Hepatic stellate cell (primary cell): Measurements from ENCODE around the gene CARMIL3.
"Not testable (repeated sequence)": the region's sequence is repeated elsewhere in the genome, so short reads cannot be mapped to it uniquely, and the experiment has no call there.

Source experiments
- DNase-seq: peaks from one replicate; pipeline ENCODE4 v3.0.0; 2011; ENCODE audit warnings: low spot score

Gene CARMIL3

DNA sequence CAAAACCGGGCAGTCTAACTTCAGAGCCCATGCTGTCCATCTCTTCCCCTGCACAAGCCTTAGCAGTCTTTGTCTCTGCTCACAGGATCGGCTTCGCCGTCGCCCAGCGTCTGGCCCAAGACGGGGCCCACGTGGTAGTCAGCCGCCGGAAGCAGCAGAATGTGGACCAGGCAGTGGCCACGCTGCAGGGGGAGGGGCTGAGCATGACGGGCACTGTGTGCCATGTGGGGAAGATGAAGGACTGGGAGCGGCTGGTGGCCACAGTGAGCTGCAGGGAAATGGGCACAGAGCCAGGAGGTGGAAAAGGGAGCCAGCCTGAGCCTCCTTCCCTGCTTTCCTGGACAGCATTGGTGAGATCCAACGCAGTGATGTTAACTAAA is 14.2 kb upstream of the CARMIL3 start:
- no peak for DNase-seq

DNA sequence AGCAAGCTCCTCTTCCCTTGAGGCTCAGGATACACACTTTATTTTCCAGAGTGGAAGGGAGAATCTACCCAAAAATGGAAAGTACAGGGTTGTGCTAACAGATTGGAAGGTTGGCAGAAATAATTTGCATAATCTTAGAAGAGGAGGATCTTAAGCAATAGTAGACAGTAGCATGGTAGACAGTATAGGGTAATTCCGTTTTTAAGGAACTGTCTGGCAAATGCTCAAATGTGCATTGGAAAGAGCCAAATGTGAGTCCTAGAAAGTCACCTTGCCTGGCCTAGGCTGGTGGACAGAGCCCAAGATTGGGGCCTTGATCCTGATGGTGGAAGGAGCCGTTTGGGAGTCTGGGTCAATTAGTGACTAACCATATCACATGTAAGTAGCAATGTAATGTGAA is 13.1 kb upstream of the CARMIL3 start:
- DNase-seq, result no peak

DNA sequence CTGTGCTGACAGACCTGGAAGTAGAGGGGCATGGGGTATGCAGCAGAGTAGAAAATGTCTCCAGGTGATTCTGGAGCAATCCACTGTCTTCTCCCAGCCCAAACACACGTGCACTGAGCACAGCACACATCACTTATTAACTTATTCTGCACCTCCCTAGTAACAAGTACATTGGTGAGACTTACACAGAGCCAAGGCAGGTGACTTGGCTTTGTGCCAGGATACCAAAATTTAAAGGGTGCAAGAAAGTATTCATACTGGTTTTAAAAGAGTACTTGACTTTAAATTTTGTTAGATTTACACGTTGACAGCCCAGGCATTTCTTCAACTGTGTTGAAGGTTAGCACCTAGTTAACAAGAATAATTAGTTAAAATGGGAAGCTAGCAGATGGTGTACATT is 11.1 kb upstream of the CARMIL3 start:
- no peak for DNase-seq

DNA sequence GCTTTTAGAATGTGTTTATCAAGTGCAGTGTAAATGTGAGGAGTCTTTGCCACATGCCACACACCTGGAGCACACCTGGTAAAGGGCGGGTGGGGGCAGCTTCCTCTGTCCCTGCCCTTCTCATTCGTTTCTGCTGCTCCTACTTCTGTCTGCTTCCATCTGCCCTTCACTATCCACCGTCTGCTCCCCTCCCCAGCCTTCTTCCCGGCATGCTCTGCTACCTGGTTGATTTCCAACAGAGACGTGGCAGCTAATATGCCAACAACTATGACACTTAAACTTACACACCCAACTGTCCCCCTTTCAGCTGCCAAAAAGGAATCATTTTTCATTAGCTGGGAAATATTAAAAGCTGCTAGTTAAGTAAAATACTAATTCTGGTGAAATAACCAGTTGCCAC is 9.1 kb upstream of the CARMIL3 start:
- no peak for DNase-seq

DNA sequence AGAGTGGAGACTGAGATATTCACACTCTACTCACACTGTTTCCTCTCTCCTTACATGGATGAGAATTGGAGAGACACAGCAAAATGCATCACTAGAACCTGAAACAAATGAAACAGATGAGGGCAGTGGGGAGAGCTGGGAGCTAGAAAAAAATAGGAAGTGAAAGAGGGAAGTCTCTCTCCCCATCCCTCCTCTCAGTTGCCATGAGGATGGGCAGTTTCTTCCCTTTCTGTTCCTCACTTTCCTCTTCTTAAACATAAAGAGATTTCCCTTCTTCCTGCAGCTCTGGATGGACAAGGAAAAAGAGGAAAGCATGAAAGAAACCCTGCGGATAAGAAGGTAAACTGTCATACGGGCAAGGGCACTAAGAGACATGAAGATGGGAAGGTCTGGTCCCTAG is 2.8 kb upstream of the CARMIL3 start:
- DNase-seq, result not testable (repeated sequence)

DNA sequence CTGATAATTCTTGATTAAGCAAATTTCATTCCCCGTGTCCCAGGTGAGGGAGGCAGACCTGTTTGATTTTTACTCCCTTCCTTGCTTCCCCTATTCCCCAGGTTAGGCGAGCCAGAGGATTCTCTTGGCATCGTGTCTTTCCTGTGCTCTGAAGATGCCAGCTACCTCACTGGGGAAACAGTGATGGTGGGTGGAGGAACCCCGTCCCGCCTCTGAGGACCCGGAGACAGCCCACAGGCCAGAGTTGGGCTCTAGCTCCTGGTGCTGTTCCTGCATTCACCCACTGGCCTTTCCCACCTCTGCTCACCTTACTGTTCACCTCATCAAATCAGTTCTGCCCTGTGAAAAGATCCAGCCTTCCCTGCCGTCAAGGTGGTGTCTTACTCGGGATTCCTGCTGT is 1.1 kb upstream of the CARMIL3 start:
- DNase-seq, result not testable (repeated sequence)

DNA sequence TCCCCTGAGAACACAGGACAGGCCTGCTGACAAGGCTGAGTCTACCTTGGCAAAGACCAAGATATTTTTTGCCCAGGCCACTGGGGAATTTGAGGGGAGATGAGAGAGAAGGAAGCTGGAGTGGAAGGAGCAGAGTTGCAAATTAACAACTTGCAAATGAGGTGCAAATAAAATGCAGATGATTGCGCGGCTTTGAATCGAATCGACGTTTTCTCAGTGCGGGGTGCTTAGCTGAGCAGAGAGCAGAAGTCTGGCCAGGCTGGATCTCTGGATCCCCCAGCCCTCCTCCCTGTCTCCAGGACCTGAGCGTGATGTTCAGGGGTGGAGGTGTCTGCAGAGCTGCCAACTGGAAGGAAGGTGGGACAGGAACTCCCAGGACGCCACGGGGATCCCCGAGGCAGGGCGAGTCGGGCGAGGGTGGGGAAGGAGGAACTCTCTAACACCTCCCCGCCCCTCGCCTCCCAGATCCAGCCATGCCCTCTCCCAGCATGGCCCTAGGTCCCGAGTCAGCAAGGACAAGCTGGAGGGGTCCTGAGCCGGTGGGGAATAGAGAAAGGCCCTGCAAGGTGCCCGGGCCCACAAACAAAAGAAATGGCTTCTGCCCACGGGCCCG is 527 bp upstream of the CARMIL3 start:
- no peak for DNase-seq

DNA sequence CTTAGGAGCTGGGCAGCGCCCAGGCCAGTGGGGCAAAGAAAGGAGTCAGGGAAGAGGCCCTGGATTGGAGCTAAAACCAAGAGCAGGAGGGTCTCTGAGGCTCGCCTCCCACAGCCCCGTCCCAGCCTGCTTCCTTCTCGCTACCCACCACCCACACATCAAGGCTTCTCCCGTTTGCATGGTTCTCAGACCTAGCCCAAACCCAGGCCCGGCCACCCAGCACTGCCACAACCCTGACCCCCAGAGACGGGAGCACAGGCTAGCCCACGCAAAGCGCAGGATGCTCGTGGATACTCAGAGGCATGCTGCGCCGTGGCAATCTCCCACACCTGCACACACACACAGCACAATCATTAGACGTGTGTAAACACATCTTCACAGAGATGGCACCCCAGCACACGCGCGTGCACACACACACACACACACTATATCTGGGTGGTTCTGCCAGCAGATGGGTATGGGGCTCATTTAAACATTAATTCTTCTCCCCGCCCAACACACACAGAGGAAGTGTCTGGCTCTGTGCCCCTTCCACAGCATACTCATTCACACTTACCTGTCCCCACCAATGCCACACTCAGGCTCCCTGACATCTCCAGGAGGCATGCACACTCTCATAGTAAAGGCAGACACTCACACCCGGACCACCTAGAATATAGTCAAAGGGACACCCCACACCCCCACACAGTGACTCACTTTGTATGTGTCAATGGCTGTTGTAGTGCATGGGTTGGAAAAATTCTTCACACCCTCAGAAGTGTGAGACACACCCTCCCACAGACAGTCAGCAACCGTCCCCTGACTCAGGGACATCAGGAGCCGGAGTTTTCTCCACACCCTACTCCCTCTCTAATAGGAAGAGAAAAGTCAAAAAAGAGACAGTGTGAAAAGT is 1.1 kb downstream of the CARMIL3 start:
- DNase-seq, result no peak

DNA sequence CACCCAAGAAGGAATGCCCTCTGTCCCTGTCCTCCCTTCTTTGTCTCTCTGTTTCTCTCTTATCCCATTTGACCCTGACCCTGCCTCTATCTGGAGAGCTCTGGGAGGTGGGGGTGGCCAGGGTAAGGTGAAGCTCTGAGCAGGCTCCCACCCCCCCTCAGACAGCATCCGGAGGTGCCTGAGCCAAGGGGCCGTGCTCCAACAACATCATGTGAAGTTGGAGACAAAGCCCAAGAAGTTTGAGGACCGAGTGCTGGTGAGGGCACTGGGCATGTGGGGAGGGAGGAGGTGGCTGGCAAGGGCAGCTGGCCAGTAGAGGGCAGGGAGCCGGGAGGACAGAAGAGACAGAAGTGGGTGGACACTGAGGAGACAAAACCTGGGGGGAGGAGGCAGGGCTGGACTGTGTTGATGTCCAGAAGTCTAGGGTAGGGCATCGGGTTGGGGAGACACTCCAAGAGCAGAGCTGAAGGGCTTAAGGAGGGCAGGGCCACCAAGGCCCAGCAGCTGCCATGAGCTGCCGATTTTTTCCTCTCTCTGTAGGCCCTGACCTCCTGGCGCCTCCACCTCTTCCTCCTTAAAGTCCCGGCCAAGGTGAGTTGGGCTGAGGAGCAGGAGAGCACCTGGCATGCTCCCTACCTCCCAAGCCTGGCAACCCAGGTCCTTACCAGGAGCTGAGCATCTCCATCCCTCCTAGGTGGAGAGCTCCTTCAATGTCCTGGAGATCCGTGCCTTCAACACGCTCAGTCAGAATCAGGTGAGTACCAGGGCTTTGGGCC is 1.9 kb downstream of the CARMIL3 start:
- DNase-seq, result peak; percentile 3

DNA sequence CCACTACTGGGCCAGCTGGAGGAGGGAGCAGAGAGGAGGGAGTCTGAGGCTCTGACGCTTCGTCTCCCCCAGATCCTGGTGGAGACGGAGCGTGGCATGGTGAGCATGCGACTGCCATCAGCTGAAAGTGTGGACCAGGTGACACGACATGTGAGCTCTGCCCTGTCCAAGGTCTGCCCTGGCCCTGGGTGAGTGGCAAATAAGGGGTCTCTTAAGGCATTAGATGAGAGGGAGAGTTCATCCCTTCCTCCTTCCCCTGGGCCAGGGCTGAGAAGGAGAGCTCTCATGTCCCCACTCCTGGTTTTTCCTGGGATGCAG is 2.5 kb downstream of the CARMIL3 start:
- no peak for DNase-seq

DNA sequence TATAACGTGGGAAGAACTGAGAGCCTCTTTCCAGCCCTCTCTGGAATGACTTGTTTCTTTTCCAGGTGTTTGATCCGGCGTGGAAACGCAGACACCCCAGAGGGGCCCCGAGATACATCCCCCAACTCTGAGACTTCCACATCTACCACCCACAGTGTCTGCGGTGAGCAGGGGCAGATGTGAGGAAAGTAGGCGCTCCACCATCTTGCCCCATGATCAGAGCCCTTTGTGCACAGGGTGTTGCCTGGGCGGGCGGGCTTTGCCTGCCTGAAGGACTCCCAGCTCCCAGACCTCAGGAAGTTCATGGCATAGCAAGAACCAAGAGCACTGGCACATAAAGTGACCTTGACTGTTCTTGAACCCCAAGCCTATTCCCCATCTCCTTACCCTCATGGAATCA is 2.8 kb downstream of the CARMIL3 start:
- DNase-seq, result peak; percentile 5

DNA sequence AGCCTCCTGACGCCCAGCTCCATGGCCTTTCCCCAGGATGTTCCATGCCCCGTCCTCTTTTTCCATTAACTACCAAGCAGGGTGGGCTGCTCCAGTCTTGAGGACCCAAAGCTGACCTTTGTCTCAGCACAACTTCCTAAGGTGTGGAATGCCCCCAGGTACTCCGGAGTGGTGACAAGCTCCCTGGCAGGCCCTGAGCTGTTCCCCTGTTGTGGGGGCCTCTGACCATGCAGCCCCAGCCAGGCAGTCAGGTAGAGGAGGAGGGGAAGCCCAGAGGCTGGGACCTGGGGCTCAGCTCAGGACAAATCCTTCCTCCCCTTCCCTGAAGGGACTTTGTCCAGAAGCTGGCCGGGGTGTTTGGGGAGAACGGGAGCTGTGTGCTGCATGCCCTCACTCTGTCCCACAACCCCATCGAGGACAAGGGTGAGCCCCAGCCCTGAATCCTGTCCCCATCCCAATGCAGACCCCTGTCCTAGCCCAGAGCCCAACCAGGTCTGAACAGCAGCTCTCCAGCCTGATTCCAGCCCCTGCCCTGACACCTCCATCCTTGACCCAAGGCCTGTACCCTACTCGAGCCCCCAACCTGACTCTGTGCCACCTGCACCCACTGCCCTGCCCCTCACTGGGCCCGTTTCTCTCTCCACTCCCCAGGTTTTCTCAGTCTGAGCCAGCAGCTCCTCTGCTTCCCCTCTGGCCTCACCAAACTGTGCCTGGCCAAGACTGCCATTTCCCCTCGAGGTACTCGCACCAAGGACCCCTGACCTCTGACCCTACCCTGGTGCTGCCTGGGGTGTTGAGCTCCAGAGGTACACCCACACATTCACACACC is 4.4 kb downstream of the CARMIL3 start:
- DNase-seq, result no peak

DNA sequence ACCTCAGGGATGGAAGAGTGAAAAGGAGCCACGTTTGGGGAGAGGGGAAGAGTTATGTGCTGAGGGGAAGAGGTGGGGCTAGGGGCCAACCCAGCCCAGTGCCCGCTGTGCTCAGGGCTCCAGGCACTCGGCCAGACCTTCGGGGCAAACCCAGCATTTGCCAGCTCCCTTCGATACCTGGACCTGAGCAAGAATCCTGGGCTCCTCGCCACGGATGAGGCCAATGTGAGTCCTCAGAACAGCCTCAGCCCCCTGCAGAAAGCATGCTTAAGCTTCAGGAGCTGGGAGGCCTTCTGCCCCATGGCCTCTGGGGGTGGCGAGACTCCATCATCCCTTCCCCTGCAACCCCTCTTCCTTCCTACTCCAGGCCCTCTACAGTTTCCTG is 5.0 kb downstream of the CARMIL3 start:
- DNase-seq, result no peak

DNA sequence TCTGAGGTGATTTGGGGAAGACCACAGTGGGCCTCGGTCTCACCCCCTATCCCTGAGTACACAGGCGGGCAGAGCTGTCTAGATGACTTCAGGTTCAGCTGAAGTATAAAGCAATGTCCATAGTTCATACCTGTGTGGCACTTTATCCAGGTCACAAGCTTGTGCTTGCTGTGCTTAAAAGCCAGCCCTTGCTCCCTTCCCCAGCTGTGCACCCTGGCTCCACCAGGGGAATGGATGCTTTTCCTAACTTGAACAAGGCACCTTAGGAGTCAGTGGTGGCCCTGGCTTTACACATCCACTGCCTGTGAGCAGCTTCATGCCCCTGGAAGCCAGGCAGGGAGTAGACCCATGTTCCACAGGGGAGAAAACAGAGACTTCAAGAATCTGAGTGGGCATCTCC is 5.5 kb downstream of the CARMIL3 start:
- DNase-seq, result no peak

DNA sequence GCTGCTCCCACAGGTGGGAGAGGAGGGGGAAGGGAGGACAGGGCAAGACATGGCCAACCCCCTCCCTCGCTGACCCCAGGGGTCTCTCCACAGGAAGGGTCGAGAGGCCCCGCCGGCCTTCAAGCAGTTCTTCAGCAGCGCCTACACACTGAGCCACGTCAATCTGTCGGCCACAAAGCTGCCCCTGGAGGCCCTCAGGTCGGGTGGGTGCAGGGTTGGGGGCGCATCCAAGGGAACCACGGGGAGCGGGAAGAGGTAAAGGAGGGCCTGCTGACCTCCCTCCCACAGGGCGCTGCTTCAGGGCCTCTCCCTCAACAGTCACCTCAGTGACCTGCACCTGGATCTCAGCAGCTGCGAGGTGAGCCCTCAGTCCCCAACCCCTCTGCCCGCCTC is 6.1 kb downstream of the CARMIL3 start:
- no peak for DNase-seq

DNA sequence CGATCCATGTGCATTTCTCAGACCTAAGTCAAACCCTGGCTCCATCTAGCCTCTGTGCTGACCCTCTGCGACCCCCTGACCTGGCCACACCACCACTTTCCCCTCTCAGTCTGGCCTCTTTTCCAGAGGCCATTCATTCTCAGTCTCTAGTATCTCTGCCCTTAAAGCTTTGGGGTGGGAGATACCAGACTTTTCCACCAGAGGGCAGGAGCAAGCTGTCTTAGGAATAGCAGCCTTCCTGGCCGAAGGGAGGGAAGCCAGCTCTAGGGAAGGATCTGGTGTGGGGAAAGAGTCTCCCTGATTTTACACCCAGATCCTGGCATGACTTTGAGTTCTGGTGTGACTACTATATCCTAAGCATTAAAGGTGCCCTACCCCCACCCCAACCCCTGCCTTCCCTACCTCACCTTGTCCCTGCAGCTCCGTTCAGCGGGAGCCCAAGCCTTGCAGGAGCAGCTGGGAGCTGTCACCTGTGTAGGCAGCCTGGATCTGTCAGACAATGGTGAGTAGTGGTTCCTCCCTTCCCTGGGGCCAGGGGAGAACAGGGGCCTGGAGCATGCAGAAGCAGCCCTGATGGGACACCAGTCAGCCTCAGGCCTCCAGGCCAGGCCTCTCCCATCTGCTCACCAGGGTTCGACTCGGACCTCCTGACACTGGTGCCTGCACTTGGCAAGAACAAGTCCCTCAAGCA is 6.6 kb downstream of the CARMIL3 start:
- peak; percentile 90 for DNase-seq

DNA sequence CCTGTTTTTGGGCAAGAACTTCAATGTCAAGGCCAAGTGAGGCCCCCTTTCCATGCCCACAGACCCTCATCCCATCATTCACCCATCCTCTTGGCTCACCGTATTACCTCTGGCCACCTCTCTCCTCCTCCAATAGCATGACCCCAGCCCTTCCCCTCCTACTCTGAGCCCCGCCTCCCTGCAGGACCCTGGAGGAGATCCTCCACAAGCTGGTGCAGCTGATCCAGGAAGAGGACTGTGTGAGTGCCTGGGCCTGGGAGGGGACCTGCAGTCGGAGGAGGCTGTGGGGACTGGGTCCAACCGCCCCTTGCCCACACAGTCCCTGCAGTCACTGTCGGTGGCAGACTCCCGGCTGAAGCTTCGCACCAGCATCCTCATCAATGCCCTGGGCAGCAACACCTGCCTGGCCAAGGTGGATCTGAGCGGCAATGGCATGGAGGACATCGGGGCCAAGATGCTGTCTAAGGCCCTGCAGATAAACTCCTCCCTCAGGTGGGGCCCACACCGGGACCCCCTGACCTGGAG is 7.2 kb downstream of the CARMIL3 start:
- DNase-seq, result no peak

DNA sequence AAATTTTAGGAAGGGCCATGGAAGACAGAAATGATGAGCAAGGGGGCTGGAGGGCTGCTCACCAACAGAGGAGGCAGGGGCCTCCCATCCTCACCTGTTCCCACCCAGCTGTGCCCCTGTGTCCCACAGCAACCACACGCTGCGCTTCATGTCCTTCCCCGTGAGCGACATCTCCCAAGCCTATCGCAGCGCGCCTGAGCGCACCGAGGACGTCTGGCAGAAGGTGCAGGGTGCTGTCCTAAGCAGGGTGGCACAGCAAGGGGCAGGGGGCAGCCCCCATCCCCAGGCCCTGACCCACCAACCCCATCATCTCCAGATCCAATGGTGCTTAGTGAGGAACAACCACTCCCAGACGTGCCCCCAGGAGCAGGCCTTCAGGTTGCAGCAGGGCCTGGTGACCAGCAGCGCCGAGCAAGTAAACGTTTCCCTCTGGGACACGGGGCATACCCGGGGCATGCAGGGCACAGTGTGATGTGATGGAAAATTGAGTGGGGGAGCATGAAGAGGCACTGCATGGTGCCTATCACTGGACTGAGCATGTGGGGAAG is 8.1 kb downstream of the CARMIL3 start:
- no peak for DNase-seq

DNA sequence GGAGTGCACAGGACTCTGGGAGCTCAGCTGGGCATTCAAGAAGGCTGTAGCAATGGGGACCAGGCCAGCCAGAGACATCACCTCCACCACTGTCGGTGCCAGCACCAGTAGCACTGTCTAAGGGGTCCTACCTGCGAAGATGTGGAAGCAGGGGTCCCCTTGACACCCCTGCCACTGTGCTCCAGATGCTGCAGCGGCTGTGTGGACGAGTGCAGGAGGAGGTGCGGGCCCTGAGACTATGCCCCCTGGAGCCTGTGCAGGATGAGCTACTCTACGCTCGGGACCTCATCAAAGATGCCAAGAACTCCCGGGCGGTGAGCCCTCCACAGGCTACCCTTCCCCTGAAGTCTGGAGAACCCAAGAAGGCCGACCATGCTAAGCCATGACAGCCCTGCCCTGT is 8.6 kb downstream of the CARMIL3 start:
- DNase-seq, result no peak

DNA sequence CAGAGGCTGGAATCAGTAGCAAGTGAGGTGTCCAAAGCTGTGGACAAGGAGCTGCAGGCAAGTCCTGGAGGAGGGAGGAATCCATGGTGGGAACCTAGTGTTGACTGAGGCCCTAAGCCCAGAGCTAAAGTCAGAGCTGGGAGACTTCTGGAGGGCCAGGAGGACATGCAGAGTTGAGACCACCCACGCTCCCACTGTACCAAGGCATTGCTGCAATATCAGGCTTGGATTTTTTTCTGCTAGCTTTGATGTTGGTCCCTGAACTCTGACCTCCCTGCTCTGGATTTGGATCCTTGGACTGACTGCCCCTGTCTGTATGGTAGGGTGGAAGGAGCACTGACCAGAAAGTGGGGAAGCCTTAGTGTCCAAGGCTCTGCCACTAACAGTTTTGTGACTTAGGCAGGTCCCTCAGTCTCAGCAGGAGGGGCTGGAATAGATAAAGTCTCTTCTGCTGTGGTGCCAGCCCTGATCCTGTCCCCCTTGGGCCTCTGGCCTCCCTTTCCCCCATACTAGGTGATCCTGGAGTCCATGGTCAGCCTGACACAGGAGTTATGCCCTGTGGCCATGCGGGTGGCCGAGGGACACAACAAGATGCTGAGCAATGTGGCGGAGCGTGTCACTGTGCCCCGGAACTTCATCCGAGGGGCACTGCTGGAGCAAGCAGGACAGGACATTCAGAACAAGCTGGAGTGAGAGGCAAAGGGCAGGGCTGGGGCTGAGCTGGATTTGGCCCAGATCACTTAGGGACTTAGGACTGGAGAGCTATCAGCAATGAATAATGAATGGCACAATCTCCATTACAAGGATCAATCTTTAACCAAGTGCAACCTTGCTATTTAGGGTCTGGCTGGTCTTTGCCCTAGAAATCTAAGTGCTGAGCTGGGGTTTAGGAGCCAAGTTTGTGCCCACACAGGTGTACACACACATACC is 9.4 kb downstream of the CARMIL3 start:
- DNase-seq, result no peak
